Measurements from ENCODE around the gene TMEM9B.

Gene TMEM9B

DNA sequence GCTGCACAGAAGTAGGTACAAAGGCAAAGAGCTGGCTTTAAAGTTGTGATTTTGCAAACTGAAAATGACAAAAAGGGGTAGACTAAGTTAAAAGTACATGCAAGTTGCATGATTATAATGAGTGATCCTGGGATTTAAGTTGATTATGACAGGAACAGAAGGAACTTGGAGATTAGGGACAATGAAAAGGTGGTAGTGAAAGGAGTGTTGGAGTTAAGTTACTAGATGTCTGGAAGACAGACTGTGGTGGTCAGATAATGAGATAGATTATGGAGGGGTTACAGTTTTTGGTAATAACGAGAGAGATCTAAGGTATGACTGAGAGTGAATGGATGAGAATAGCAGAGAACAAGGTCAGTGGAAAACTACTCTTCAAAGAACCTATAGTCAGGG lies 7.7 kb upstream of the TMEM9B start:
- no peak for DNase-seq (ENCODE audit: low spot score)
- no peak for TF ChIP-seq CTCF (IDR thresholded peaks at IDR 0.05; ENCODE audit: extremely low read depth, missing control alignments)

DNA sequence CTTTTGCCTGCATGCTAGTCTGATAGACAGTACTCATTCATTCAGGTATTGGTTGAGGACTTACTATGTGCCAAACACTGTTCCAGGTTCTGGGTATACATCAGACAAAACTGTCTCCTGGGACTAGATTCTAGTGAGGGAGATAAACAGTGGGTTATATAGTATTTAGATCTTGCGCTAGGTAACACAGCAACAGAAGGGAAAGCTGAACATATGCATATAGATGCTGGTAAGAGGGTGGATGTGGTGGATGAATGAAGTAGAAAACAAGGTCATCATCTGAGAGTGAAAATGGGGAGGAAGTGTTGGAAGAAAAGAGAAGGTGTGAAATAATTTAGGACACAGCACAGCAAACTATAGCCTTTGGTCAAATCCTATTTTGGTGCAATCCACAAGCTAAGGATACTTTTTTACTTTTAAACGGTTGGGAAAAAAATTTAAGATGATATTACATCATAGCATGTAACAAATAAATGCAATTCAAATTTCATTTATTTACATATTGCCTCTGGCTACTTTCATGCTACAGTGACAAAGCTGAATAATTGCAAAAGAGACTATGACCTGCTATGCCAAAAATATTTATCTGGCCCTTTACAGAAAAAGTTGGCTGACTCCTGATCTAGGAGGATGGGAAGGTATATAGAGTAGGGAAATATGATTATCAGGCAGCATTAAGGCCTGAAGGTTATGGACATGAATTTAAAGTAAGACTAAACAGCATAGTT lies 7.1 kb upstream of the TMEM9B start:
- no peak for TF ChIP-seq CTCF (IDR thresholded peaks at IDR 0.05; ENCODE audit: extremely low read depth, missing control alignments)
- no peak for DNase-seq (ENCODE audit: low spot score)

- no peak for DNase-seq (ENCODE audit: low spot score)
- TF ChIP-seq CTCF (IDR thresholded peaks at IDR 0.05; ENCODE audit: extremely low read depth, missing control alignments), result no peak
These were observed 2.9 kb upstream of the TMEM9B start for GRCh38 chr11:8967184-8967583.

DNA sequence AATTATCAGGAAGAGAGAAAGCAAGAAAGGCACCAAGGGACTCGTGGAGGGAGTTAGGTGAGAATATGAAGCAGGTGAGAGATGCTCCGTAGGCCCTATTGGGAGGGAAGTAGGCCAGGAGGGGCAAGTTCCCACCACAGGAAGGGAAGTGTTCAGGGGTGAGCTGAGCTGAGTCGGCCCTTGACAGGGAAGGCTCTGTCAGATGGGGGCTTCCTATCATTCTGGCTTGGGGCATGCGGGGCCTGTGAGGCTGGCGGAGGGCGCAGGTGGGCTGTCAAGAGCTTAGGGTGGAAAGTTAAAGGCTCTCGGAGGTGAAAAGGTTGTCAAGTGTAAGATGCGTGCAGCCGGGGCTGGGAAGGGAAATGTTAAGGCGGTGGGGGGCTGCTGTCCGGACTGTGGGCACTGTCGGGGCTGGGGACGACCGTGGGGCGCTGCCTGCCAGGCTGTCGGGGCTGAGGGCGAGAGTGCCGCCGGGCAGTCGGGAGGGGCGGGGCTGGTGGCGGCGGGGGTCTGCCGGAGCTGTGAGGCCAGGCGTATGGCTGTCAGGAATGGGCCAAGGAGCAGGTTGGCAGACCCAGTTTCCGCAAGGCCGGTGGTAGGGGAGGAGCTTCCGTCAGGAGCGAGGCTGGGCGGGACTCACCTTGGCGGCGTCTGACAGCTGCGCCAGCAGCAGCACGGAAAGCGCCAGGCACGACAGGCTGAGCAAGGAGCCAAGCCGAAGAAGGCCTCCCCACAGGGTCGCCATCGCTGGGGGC lies 496 bp downstream of the TMEM9B start:
- peak; percentile 88 for DNase-seq (ENCODE audit: low spot score)
- TF ChIP-seq CTCF (IDR thresholded peaks at IDR 0.05; ENCODE audit: extremely low read depth, missing control alignments), result no peak

DNA sequence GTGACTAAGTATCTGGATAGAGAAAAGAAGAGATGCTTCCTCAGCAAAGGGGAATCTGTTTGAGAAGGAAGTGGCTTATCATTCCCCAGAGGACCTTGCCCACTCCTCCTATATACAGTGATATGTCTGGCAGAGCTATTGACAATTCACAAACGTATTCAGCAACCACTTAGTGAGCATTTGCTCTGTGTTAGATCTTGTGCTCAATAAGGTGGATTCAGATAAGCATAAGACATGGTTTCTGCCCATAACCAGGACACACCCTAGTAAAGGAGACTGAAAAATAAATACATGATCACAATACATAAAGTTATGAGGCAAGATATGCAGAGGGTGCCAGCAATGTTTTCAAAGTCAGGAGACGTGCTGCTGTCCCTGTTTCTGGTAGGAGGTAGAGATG lies 1.4 kb downstream of the TMEM9B start:
- no peak for DNase-seq (ENCODE audit: low spot score)
- TF ChIP-seq CTCF (IDR thresholded peaks at IDR 0.05; ENCODE audit: extremely low read depth, missing control alignments), result no peak

DNA sequence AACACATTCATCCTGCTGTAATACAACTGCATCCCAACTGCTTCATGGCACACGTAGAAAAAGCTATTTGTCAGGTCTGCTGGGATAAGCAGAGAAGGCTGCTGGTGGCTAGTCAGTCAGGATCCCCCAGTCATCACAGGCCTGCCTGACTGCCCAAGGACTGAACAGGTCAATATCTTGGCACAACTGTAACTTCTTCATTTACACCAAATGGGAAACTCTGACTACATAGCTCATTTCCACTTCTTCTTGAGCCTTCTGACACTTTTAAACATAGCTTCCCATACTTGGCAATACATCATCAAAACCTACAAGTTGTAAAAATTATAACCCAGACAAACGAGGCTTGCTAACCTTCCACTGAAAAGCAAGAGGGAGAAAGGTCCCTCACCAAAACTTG lies 2.8 kb downstream of the TMEM9B start:
- DNase-seq (ENCODE audit: low spot score), result no peak
- no peak for TF ChIP-seq CTCF (IDR thresholded peaks at IDR 0.05; ENCODE audit: extremely low read depth, missing control alignments)

DNA sequence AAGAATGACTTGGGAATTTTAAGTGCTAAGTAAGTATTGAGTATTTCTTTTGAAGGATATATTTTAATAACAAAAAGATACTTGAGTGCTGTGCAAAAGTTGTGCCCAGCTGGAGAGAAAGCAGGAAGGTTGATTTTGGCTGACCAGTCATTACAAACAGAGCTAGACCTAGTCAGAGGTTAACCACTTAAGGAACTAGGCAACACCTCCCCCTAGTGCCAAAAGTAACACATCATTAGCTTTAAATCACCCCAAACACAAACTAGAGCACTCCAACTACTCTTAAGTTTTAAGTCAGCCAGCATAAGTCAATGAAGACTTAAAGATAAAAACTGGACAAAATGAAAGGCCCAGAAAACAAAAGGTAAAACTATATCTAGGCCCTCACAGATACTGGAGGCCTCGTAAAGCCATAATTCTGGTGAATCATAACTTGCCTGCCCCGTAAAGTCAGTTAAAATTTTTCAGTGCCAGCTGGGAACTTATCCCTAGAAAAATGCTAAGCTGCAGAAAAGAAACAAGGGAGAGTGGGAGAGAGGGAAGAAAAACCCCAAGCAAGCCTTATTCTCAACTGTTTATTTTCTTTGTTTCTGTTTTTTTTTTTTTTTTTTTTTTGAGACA lies 4.6 kb downstream of the TMEM9B start:
- peak; percentile 83 for DNase-seq (ENCODE audit: low spot score)
- TF ChIP-seq CTCF (IDR thresholded peaks at IDR 0.05; ENCODE audit: extremely low read depth, missing control alignments), result peak; percentile 45
